Ovary (tissue), 9 donors: ENCODE measurements around the gene ZMYM5. TPM values are rescaled to one million over a fixed set of nuclear protein-coding genes. Genes with fewer than 3 reads are reported as not detected.
A peak's percentile ranks its signal among the peaks of the same experiment; 100 is the strongest.
"Not testable (repeated sequence)": the region's sequence is repeated elsewhere in the genome, so short reads cannot be mapped to it uniquely, and the experiment has no call there.

Source experiments
- DNase-seq, 5 donors: peaks; one replicate each; pipeline ENCODE4 v3.0.0-alpha.2; 2019 to 2020
- H3K27ac ChIP-seq, 2 donors: fragments of 200-600 bp; one replicate each; pipeline versions ENCODE4 v1.5.1 to v1.8.0; 2019 to 2022
- H3K27me3 ChIP-seq: fragments of 200-600 bp; one replicate; pipeline ENCODE4 v1.8.0; 2022
- H3K36me3 ChIP-seq: fragments of 200-600 bp; sonication (generic); one replicate; pipeline ENCODE4 v1.5.1; 2019
- H3K4me1 ChIP-seq: one replicate; pipeline ENCODE4 v1.8.1; 2013; ENCODE audit warnings: mild to moderate bottlenecking, moderate library complexity; ENCODE audit not compliant: insufficient read depth
- H3K4me3 ChIP-seq: fragments of 200-600 bp; sonication (generic); one replicate; pipeline ENCODE4 v1.5.1; 2017
- H3K9me3 ChIP-seq, 2 donors: fragments of 200-600 bp in 1 of 2; sonication (generic) in 1 of 2; one replicate each; pipeline versions ENCODE4 v1.5.1 to v1.8.1; 2013 to 2019; ENCODE audit warnings: mild to moderate bottlenecking in 1 of 2, moderate library complexity in 1 of 2
- CTCF ChIP-seq, 3 donors: fragments of 450-650 bp in 2 of 3; fragments of 200-600 bp in 1 of 3; IDR thresholded peaks; one replicate each; pipeline versions ENCODE4 v1.5.1 to v1.8.0; 2016 to 2022; ENCODE audit warnings: antibody characterized with exemption in 3 of 3, mild to moderate bottlenecking in 1 of 3
- EP300 ChIP-seq: sonication (generic); formaldehyde crosslinking; IDR thresholded peaks from one replicate; pipeline ENCODE4 v1.6.1; 2017; ENCODE audit warnings: antibody characterized with exemption
- POLR2A ChIP-seq: fragments of 450-650 bp; IDR thresholded peaks from one replicate; pipeline ENCODE4 v1.6.1; 2017; ENCODE audit warnings: antibody characterized with exemption, mild to moderate bottlenecking, moderate library complexity
- WGBS, 3 donors: extraction: QIAGEN DNeasy Blood & Tissue Kit in 1 of 3; methylation state at CpG; one replicate each; pipeline versions ENCODE4 v1.1.5 to v1.1.7; 2013 to 2017; 5-methylcytosine and 5-hydroxymethylcytosine counted together
- intact Hi-C, 4 donors: fragments of 100-400 bp; cut with DNase I; formaldehyde crosslinking; loops; one replicate each; pipeline versions ENCODE4 v1.11.0 to v1.15.1; 2022 to 2023
- polyA plus RNA-seq, 2 donors: library from polyadenylated mRNA; stranded (reverse); fragments of 200-250 nt in 1 of 2; fragments of 350-450 nt in 1 of 2; fragmentation: Illumina TruSeq in 1 of 2; extraction: RNeasy Lipid Tissue Mini Kit (QIAGEN cat#74804) in 1 of 2; gene quantifications; one replicate each; pipeline ENCODE4 v1.2.3, GENCODE V29; 2013 to 2014
- total RNA-seq, 7 donors: library from RNA; depleted of rRNA in 2 of 7; stranded (reverse); fragments of >200 nt in 2 of 7; fragmentation: NEBNext Ultra II Directional in 3 of 7; extraction: Animal tissue kit (Norgen Biotek cat#: 25700) in 3 of 7; gene quantifications; one replicate each; pipeline versions ENCODE4 v1.1.0 to v1.2.4, GENCODE V29; 2016 to 2023
- donor health status: DM: no; HTN: no; CAD: no; lungs with moderate emphysema.
- donor health status: DM: no; HTN: no; CAD: no.
- donor health status: Bipolar disorder and iron deficiency.
- donor health status: DM: yes; HTN: yes; CAD: no.
- donor health status: DM: no; HTN: no; CAD: no.
- donor health status: DM: yes; HTN: yes; CAD: no.

Gene ZMYM5
- total and polyA plus RNA-seq, 9 donors, result 8.0 to 19.4 (median 14.7) TPM

GRCh38 chr13:19782049-19782726, 81.3 kb downstream of the ZMYM5 start:
- intact Hi-C loops, result loop anchor here in 3 of 4 donors (5.0 to 10.0 kb wide), 3 partner anchors 80 to 147 kb away; partner anchors contain the start of genes ZMYM5 (in 3 of the 3) and MPHOSPH8 (in 1 of the 3)
- Histone ChIP-seq H3K27me3 (no peaks in the 10 kb centered on the region), H3K27ac (peak overlapping the region; percentile 74 to 86), H3K36me3 (no peaks in the 10 kb centered on the region), H3K4me3 (peak overlapping the region; percentile 92), H3K4me1 (peaks cover 3% of the 10 kb centered on the region), H3K9me3 (no peaks in the 10 kb centered on the region)
- TF ChIP-seq EP300 (no peak), CTCF (IDR thresholded peaks at IDR 0.05) (no peak), POLR2A (no peak)
- peak; percentile 29 to 71 (median 49) for DNase-seq
- 0 to 1% (median 1%) methylated on average over 44 to 77 of the region's 77 CpGs for WGBS, 3 donors

- 3 to 8% (median 6%) methylated on average over 9 of the region's 9 CpGs for WGBS, 3 donors
- H3K4me3 ChIP-seq, result peak overlapping the region; percentile 92
- H3K4me1 ChIP-seq, result peaks cover 3% of the 10 kb centered on the region
- peak overlapping the region in 1 of 2 donors; percentile 86 for H3K27ac ChIP-seq
- intact Hi-C loops, result loop anchor here in 3 of 4 donors (5.0 to 10.0 kb wide), 3 partner anchors 81 to 147 kb away; partner anchors contain the start of genes ZMYM5 (in 3 of the 3) and MPHOSPH8 (in 1 of the 3)
- TF ChIP-seq POLR2A (no peak), EP300 (no peak), CTCF (IDR thresholded peaks at IDR 0.05) (no peak)
- no peaks in the 10 kb centered on the region for H3K27me3 ChIP-seq
- no peak for DNase-seq
- H3K36me3 ChIP-seq, result no peaks in the 10 kb centered on the region
- H3K9me3 ChIP-seq, result no peaks in the 10 kb centered on the region
Measured at GRCh38 chr13:19781526-19781925, 81.9 kb downstream of the ZMYM5 start.

DNA sequence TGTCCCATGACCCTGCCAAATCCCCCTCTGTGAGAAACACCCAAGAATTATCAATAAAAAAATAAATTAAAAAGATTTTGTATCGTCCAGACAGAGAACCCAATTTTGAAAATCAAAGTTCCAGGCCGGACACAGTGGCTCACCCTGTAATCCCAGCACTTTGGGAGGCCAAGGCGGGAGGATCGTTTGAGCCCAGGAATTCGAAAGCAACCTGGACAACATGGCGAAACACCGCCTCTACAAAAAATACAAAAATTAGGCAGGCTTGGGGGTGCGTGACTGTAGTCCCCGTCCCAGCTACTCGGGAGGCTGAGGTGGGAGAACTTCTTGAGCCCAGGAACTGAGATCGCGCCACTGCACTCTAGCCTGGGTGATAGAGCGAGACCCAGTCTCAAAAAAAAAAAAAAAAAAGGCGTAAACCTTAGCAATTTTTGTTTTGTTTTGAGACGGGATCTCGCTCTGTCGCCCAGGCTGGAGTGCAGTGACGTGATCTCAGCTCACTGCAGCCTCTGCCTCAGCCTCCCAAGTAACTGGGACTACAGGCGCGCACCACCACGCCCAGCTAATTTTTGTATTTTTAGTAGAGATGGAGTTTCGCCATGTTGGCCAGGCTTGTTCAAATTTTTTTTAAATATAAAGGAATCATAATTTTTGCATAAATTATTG, 82.6 kb downstream of the ZMYM5 start:
- H3K36me3 ChIP-seq, H3K27ac ChIP-seq, H3K27me3 ChIP-seq, DNase-seq, H3K4me1 ChIP-seq, H3K9me3 ChIP-seq: not testable (repeated sequence)
- WGBS, 3 donors, result 83 to 87% (median 83%) methylated on average over 22 of the region's 22 CpGs
- intact Hi-C loops, result loop anchor here in 3 of 4 donors (5.0 to 10.0 kb wide), 3 partner anchors 81 to 146 kb away; partner anchors contain the start of genes ZMYM5 (in 3 of the 3) and MPHOSPH8 (in 1 of the 3)
- H3K4me3 ChIP-seq, result peak overlapping the region; percentile 92

Other genes with a start within 250 kb of the ZMYM5 start
- gene MPHOSPH8, start 230.0 kb downstream of the ZMYM5 start, total RNA-seq, result 10 to 100 TPM; 32.9 to 47.2 (median 38.3) TPM
- gene MPHOSPH8, start 230.0 kb downstream of the ZMYM5 start, polyA plus RNA-seq, result 10 to 100 TPM; 44.3 to 58.4 TPM
- gene PSPC1, start 80.7 kb downstream of the ZMYM5 start, total RNA-seq, result 10 to 100 TPM; 46.3 to 74.0 (median 66.8) TPM
- 10 to 100 TPM; 34.7 to 35.0 TPM for gene PSPC1, start 80.7 kb downstream of the ZMYM5 start, polyA plus RNA-seq
- 10 to 100 TPM; 55.0 to 97.6 (median 76.0) TPM for gene ZMYM2, start 95.1 kb upstream of the ZMYM5 start, total RNA-seq
- gene ZMYM2, start 95.1 kb upstream of the ZMYM5 start, polyA plus RNA-seq, result 10 to 100 TPM; 17.2 to 46.3 TPM